ENCODE measurements around the gene ARHGAP24. TPM values are rescaled to one million over a fixed set of nuclear protein-coding genes. Genes with fewer than 3 reads are reported as not detected.

ARHGAP24 gene
- total and polyA plus RNA-seq, 2 donors (not counting 3 experiments of a cell fraction or from before 2014, with no cell fraction given) = 52.1 to 79.4 TPM

GRCh38 chr4:85446141-85446861 lies 28.6 kb upstream of the ARHGAP24 start:
- Histone ChIP-seq H3K4me2 (ENCODE audit: insufficient read depth, low read length) (no peak overlapping the region), H3K9me1 (replicated peaks; ENCODE audit: control insufficient read depth, extremely low read depth, insufficient read depth, low read length) (no peaks in the 10 kb centered on the region), H2AFZ (ENCODE audit: low read depth, low read length) (no peak overlapping the region), H3K9me3 (replicated peaks; ENCODE audit: control insufficient read depth, insufficient read depth, low read length) (no peaks in the 10 kb centered on the region), H3K27me3 (ENCODE audit: control insufficient read depth in 2 of 2, insufficient read depth in 2 of 2, low read length in 2 of 2) (peaks cover 2 to 6% of the 10 kb centered on the region in 2 experiments), H3K79me2 (ENCODE audit: control insufficient read depth, insufficient read depth, low read length) (no peaks in the 10 kb centered on the region), H3K4me1 (ENCODE audit: control insufficient read depth, extremely low read depth, insufficient read depth, low read length) (no peaks in the 10 kb centered on the region), H4K20me1 (replicated peaks; ENCODE audit: control insufficient read depth, extremely low read depth, insufficient read depth, low read length) (no peaks in the 10 kb centered on the region), H3K9ac (replicated peaks; ENCODE audit: extremely low read depth, insufficient read depth, low read length) (no peak overlapping the region), H3K36me3 (ENCODE audit: control insufficient read depth in 2 of 2, extremely low read depth in 1 of 2, insufficient read depth in 2 of 2, low read length in 2 of 2) (no peaks in the 10 kb centered on the region), H3K4me3 (replicated peaks in 1 of 3; ENCODE audit: insufficient read depth in 1 of 3, low read depth in 1 of 3, low read length in 3 of 3) (no peak overlapping the region), H3K27ac (ENCODE audit: insufficient read depth, low read depth, low read length) (no peak overlapping the region)
- ChIA-PET CTCF (interaction anchor here (0.9 kb wide), 1 partner anchor 23 kb away, joined by 3 read pairs; no protein-coding TSS in a partner anchor), POLR2A (no interaction called here)
- no peak for TF ChIP-seq MAX (IDR thresholded peaks at IDR 0.05; ENCODE audit: insufficient read depth, insufficient read length)
- TF ChIP-seq FOS (IDR thresholded peaks at IDR 0.05; ENCODE audit: borderline replicate concordance, insufficient read depth, low read length) = no peak
- TF ChIP-seq CTCF (IDR thresholded peaks at IDR 0.05; ENCODE audit: extremely low read depth in 1 of 2, insufficient read depth in 1 of 2, low read depth in 1 of 2, low read length in 2 of 2) = no peak
- no peak for TF ChIP-seq MYC (IDR thresholded peaks at IDR 0.05; ENCODE audit: low read depth, low read length)
- TF ChIP-seq EZH2 (IDR thresholded peaks at IDR 0.05; ENCODE audit: borderline replicate concordance, low read depth, low read length, severe bottlenecking) = no peak
- TF ChIP-seq POLR2AphosphoS5 (IDR thresholded peaks at IDR 0.05; ENCODE audit: insufficient read depth, low read depth, low read length) = no peak
- TF ChIP-seq POLR2A (IDR thresholded peaks at IDR 0.05; ENCODE audit: low read depth, low read length) = no peak
- no peak for TF ChIP-seq GATA2 (IDR thresholded peaks at IDR 0.05; ENCODE audit: insufficient read depth, insufficient read length, low read depth, low read length)
- dilution Hi-C loops (cut with MboI; ENCODE audit: extremely low pct_ligation_motif_present, low sequenced_read_pairs) = no loop called here
- intact Hi-C loops (cut with micrococcal nuclease) = no loop called here
- BruUV-seq (replicated peaks) = no TSS peak
- no peak for FAIRE-seq
- no peak for DNase-seq (ENCODE audit: low read depth, low spot score)

All from endothelial cell of umbilical vein (primary cell).